A375 (cell line): ENCODE results near the gene NMNAT1. TPM values are rescaled to one million over a fixed set of nuclear protein-coding genes. Genes with fewer than 3 reads are reported as not detected.

Source experiments
- small RNA-seq: library from RNA; depleted of rRNA; stranded (forward); fragments of <200 nt; gene quantifications from one replicate; pipeline ENCODE3, GENCODE V24; 2014
- total RNA-seq: library from RNA; depleted of rRNA; stranded (reverse); fragments of >200 nt; shearing (Covaris generic); gene quantifications from 2 replicates; pipeline ENCODE4 v1.2.3, GENCODE V29; 2014; rRNA removed

The NMNAT1 gene
- total RNA-seq, result 3.1 and 3.3 TPM in 2 replicates

DNA sequence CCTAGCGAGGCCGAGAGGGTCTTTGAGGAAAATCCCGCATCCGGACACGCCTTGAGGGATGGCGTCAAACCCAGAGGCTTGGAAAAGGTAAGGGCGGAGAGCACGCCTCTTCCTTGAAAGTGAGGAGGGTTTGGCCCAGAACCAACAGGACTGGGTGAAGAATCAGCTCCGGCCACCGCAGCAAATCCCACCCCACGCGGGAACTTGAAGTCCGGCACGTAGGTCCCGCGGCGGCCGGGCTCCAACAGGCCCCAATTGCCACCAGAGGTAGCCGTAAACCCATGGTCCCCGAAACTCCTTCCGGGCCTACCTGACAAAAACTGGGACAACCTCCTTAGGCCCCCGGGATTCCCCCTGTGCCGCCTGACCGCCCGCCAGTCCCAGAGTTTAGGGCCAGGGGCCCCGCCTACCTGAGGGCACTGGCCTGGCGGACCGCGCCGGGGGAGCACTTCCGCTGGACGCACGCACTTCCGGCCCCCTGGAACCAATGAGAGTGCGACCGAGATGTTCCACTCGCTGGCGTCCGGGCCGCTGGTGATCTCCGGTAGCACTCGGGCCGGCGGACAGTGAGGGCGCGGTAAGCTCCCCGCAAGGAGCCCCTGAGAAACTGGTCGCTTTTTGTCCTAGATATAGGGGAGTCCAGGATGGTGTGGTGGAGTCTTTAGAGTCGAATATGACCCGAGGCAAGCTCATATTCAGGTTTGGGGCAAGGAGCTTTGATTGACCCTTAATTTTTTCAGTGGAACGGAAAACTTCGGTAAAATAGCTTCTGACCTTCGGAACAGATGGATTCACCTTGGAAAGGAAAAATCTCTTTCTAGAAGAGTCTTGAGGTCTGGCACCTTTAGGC is at the start of gene NMNAT1, which contains the start of gene LZIC:
NMNAT1 (plus strand) TSS at position 537 of the 850 bp plus-strand sequence. CDS start 28,599 bp downstream, outside the sequence.
LZIC (minus strand) TSS at position 453 of the 850 bp plus-strand sequence. CDS start 6,772 bp downstream, outside the sequence.

DNA sequence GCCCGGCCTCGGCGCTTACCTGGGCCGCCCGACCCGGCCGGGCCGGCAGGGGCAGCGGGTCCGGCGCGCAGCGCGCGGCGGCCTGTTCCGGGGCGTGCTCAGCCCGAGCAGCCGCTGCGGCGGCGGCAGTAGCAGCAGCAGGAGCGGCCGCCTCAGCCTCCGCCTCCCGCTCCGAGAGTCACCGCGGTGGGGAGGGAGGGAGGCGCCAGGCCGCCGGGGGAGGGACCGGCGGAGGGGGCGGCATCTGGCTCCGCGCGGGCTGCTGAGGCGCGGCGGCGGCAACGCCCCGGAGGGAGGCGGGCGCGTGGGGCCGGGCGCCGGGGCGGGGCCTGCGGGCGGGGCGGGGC is 33.2 kb upstream of the NMNAT1 start, which contains the start of gene CTNNBIP1:
CTNNBIP1 (minus strand) TSS at position 194 of the 347 bp plus-strand sequence. CDS start 38,205 bp downstream, outside the sequence.

DNA sequence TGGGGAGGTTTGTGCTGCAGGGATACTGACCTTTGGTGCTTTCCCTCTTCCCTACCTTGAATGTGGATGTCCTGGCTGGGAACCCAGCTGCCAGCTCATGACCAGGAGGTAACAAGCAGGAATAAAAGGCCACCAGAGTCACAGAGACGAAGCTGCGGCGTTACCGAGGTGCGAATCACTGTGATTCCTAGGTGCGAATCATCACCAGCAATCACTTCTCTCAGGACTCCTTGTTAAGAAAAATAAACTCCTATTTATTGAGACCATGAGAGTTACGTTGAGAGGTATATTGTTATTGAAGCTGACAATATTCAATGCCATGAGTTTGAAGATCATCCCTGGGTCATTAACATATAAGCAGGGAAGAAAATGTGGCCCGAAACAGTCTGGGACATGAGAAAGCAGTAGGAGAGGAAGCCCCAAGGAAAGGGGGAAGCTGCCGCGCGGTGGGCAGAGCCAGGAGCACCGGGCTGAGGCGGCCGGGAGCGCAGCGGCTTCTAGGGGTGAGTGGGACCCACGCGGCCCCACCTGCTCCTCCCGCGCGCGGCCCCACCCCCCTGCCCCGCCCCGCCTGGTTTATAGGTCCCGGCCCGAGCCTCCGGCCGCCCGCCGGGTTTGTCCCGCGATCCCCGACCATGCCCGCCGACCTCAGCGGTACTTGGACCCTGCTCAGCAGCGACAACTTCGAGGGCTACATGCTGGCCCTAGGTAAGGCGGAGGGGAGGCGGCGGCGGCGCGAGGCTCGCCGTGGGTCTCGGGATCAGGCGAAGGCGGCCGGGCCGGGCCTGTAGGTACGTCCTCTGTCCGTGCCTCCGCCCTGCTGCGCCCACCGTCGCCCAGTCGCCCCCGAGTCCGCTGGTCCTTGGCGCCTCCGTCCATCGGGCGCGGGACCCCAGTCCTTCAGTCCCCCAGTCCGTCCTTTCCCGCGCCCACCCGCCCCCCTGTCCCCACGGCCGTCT is 53.6 kb downstream of the NMNAT1 start, which contains the start of gene RBP7:
RBP7 (plus strand) TSS at position 605 of the 959 bp plus-strand sequence; CDS start at position 636, 31 bp downstream.

DNA sequence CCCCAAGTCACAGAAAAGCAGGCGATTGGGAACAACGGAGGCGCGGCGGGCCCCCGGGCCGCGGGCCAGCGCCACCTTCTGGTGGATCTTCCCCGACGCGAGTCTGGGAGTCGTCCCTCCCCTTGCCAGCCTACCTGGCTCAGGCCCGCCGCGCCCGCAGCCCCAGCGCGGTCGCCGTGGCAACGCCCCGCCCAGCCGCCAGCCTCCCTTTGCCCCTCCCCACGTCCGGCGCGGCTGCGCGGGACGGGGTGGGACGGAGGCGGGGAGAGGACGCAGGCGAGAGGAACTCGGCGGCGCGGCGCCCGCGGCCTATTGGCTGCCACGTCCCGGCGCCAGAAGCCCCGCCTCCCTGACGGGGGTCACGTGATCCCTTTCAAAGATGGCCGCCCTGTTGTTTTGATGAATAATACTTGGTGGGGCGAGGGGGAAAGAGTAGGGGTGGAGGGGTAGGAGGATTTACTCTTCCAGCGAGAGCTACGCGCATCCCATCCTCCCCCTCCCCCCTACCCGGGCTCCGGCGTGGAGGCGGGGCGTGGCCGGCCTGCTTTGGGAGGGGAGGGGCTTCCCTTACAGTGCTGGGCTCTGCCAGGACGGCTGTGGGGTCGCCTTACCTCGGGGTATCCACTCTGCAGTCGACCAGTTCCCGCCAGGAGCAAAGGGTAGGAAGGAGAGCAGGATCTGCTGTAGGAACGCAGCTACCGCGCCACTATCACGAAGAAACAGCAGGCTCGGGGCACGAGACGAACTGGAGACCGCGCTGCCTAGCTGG is 89.5 kb downstream of the NMNAT1 start, which contains the start of gene UBE4B:
UBE4B (plus strand) TSS at position 369 of the 769 bp plus-strand sequence. CDS start 713 bp downstream, outside the sequence.

Small RNA genes within 50 kb of the gene (small RNA-seq; reads per million reads assigned to genes)
- not detected for gene MIR5697

Other genes with a start within 250 kb of the NMNAT1 start
- 65.8 and 69.9 TPM in 2 replicates for gene CLSTN1, start 119.5 kb upstream of the NMNAT1 start, total RNA-seq
- gene CTNNBIP1, start 33.2 kb upstream of the NMNAT1 start, total RNA-seq, result 50.6 and 55.4 TPM in 2 replicates
- 29.5 and 31.2 TPM in 2 replicates for gene LZIC, start 84 bp upstream of the NMNAT1 start, total RNA-seq
- not detected in 2 replicates for gene RBP7, start 53.8 kb downstream of the NMNAT1 start, total RNA-seq
- 30.6 and 38.6 TPM in 2 replicates for gene UBE4B, start 89.5 kb downstream of the NMNAT1 start, total RNA-seq